HG02798 (cell line): ENCODE results near the gene APBB2.

Source experiments
- ATAC-seq: cut with Tn5 transposase; IDR thresholded peaks from one replicate; pipeline ENCODE4 v1.9.1; 2021; ENCODE audit warnings: mild to moderate bottlenecking; ENCODE audit not compliant: unreplicated experiment, poor library complexity

Gene APBB2

DNA sequence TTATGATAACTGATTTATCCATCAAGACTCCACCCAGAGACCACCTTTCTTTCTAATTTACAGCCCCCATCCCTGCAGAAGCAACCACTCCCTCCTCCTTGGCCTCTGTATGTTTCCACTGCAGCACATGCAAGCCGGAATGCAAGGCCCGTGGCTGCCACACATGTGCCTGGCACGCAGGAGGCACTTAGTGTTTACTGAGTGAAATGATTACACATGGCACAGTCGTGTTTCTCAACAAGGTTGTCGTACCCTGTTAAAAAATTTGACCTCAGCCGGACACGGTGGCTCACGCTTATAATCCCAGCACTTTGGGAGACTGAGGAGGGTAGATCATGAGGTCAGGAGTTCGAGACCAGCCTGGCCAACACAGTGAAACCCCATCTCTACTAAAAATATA is 104.3 kb downstream of the APBB2 start:
- no peak for ATAC-seq

DNA sequence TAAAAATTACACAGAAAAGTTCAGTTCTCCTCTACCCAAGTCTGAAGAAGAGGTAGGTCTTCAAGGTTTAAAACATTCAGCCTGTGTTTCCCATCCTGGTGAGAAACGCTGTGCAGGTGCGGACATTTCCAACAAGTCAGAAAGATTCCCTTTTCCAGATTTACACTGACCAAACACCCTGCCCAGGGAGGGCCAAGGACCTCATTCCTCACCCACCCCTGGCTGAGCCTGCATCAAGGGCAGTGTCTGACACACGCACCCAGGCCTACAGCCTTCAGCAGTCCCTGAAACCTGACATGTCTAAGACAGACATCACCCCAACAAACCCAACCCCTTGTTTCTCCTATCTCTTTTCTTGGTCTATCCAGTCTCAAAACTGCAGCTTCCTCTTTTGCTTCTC is 105.9 kb downstream of the APBB2 start:
- no peak for ATAC-seq

DNA sequence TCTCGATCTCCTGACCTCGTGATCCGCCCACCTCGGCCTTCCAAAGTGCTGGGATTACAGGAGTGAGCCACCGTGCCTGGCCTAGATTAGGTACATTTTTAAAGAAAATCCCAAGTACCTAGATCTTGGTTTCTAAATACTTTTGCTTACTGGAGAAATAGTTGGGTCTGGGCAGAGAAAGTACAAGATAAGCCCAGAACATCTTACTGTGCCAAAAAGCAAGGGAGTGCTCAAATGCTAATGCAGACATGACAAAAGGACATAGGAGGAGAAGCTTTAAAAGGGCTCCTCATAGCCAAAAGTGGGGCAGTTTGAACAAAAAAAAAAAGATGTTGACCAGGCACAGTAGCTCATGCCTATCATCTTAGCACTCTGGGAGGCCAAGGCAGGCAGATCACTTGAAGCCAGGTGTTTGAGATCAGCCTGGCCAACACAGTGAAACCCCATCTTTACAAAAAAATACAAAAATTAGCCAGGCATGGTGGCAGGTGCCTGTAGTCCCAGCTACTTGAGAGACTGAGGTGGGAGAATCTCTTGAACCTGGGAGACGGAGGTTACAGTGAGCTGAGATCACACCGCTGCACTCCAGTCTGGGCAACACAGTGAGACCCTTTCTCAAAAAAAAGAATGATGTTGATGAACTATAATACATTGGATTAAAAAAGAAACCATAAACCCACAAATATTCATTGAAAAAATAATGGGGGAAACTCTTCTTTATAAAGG is 107.5 kb downstream of the APBB2 start:
- ATAC-seq: no peak

DNA sequence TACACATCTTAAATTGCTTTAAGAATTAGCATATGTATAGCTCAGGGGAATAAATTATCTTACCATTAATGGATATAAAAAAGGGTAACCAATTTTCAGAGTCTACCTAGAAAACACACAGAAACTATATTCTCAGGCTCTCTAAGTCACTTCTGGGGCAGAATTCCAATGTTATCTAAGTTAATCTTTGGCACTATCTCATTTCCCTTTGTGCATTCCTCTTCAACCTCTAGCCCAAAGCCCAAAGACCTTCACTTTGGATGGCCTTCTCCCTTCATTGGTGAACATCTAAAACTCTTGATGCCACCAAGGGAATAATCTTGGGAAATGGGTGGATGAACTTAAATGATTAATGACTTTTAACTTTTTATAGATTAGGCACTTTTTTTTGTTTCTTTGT is 108.3 kb downstream of the APBB2 start:
- ATAC-seq: no peak

DNA sequence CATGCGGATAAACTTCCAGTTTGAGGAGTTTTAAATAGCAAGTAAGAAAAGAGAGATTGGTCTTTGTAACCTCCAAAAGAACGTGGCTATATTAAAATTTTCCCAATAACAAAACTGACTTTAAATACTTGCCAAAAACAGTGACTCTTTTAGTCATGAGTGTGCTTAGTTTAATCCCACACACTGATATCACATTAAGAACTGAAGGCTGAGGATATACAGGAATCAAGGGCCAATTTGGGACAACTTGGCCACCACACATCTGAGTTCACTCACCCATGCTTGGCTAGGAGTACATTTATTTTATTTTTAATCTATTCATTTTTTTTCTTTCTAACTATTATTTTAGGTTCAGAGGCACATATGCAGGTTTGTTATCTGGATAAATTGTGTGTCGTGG is 110.2 kb downstream of the APBB2 start:
- ATAC-seq: no peak

DNA sequence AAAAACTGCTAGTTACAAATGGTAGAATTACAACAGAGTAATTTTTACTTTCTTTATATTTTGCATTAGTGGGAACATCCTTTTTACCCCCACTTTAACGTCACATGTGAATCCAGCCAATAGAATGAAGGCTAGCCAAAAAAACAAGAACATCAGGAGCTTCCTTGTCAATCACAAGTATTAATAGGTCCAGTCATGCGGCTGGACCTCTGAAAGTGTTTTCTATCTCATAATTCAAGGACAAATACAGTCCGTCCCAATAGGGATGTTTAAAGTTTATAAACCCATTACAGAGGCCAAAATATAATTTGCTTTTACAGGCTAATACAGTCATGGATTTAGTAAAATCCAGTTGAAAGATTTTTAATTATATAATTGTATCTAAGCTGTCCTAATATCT is 110.7 kb downstream of the APBB2 start:
- no peak for ATAC-seq

DNA sequence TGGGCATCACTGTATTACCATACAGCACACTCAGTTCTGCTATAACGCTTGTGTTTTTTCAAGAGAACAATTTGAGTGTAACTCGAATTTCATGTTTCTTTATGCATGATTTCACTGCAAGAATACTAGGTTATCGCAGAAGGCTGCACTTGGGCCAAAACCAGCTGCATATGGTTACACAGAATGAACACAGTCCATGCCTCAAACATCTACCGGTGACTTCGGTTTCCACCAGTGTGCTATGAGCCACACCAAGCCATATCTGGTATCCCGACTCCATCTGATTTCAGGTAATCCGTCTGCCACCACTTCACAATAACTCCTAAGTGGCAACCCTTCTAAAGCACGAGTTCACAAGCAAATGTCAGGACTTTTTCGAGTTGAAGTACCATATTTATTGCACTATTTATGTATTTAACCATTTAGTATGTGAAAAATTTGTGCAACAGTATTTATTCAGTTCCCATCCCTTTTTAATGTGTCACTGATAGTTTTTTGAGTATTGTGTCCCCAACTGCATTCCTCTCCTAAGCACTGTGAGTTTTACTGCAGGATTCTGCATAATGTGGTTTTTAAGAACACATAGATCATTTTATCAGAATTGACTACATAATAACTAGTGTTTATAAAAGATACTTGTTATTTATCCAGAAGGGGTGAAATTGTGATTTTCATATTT is 111.8 kb downstream of the APBB2 start:
- ATAC-seq: no peak

DNA sequence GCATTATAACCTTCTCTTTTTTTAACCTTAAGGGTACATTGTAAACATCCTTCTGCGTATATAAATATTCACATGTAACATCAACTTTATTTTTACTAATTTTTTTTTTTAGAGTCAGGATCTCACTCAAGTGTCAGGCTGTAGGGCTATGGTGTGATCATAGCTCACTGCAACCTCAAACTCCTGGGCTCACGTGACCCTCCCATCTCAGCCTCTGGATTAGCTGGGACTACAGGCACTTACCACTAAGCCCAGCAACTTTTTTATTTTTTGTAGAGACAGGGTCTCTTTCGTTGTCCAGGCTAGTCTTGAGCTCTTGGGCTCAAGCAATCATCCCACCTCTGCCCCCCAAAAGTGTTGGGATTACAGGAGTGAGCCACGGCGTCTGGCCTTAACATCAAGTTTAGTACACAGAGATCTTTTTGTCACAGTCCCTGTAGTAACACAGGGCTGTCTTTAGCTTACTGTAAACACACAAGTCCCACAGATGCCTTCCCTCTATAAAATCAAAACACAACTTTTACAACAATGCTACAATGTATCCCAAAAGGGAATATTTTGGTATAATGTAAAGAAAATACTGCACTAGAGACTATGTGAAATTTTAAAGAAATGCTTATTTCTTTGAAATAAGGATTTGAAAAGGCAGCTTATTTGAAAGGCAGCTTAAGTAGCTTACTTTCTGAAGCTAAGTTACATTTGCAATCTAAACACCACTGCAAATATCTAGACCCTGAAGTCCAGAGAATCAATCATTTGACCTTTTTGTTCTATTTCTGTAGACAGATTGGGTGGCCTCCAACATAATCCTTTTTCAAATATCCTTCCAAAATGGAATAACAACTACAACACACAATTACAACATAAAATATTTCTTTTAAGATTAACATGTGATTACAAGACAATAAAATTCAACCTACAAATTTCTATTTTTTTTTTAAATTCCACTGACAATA is 116.0 kb downstream of the APBB2 start:
- ATAC-seq: no peak

DNA sequence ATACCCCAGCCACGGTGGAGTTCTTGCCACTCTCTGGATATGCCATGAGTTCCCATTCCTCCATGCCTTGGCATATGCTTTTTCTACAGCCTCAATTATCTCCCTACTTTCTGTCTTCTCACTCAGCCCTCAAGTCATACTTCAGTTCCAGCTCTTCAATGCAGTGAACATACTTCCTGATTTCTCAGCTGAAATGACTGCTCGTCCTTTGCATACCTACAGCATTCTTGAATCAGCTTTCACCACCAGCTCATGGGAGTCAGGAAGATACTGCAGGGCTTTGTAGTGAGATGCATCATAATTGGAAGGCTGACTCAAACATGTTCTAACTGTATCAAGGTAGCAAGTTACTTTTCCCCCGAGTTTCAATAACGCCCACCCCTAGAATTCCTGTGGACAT is 118.4 kb downstream of the APBB2 start:
- ATAC-seq: no peak

DNA sequence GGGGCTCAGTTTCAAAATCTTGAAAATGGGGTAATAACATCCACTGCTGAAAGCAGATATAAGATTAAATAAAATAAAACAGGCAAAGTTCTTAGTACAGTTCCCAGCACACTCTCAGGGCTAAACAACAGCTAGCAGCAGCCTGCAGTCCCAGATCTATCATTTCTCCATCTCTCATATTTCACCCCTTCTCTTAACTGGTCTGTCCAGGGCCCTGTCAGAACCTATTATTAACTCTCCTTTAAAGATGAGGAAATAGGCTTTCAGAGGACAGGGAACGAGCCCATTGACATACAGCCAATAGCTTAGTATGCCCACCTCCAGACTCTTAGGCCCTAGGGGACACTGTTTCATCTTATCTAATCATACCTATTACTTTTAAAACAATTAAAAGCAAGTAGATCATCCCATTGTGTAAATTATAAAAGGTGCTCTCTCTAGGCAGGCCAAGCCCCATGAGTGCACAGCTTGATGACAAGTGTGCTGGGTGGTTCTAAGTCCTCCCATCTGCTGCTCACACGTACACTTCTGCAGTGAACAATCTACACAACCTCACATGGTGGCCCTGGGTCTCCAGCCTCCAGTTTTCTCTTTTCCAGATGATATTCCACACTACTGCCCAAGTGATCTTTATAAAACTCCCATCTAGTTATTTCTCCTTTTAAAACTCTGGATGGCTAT is 119.0 kb downstream of the APBB2 start:
- ATAC-seq: no peak

DNA sequence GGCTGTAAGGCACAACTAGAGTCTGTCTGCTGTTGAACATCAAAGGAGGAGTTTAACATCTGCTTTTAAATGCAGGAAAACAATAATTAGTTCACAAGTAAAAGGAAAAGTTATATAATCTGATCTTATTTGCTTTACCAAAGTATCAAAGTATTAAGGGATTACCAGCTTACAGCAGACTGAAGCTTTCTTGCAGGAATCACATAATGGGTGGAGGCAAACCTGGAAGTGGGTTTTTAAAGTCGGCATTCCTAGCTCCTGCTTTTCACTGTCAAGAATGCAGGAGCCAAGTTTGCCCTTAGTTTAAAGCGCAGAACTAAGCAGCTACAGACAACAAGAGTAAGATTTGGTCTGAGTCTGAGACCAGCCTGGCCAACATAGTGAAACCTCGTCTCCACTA is 122.2 kb downstream of the APBB2 start:
- no peak for ATAC-seq

DNA sequence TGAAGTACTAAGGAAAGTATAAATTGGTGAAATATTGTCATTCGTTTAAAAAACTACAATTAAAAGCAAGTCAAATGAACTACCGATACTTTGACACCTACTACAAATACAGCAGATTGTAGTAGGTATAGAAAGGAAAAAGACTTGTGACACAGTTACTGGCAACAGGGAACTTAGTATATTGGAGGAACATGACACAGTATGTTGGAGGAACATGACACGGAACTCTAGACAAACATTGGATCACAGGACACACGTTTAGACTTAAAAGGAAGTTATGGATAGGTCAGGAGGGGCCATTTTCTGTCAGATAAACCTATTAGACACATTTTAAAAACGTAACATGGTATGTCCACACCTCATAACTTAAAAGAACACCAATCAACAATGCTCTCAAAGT is 132.5 kb downstream of the APBB2 start:
- no peak for ATAC-seq

DNA sequence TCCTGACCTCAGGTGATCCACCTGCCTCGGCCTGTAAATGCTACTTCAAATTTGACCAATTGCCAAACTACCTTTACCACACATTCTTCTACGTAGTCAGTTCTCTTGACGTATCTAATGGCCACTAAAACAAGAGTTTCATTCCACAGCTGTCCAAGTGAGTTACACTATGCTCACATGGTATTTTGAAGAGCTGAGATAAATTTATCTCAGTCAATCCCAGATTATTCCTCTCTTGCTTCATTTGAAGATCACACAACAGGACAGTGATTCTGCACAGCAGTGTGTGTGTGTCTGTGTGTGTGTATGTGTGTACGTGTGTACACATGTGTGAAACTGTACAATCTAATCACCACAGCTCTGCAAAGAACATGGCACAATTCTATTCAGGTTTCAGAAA is 133.4 kb downstream of the APBB2 start:
- ATAC-seq: no peak

DNA sequence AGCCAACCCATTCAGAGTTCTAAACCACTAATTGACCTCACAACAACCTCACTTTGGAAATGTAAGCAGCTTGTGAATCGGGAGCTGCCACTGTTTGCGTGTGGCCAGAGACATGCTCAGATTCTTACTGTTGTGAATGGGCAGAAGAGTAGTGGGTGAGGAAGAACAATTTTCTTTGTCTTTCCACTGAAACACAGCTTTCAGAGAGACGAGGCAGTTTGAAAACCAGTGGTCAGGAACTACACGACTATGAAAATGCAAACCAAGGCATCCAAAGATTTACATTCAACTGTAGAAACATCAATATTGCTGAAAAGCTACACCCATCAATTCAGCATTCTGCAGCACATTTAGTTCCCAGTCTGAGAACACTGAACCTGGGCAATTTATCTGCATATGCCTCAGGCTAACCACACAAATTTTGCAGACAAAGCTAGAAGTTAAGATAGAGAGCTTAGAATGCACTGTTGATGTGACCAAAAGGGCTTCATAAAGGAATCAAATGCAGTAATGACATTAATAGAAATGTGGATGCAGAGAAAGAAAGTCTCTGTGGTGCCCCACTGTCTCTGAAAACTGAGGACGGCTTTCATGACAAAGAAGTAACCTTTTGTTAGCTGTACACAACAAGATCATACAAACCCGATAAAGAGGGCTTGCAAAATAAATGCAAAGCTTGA is 134.3 kb downstream of the APBB2 start:
- ATAC-seq: no peak

DNA sequence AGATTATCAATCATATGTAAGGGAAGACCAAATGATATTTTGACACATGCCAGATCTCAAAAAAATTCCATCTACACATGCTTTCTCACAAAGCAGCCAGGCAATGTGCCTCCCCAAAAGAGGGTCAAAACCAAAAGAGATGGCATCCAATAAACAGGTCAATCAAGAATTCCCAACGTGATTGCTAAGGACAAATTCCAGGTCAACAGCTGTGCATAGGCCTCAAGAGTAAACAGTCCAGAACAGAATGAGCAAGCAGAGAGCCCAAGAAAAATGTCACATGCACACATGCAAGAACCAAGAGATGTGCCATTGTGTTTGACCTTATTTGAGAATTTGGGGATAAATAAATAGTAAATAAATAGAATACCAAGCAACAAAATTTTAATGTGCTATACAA is 136.7 kb downstream of the APBB2 start:
- no peak for ATAC-seq

DNA sequence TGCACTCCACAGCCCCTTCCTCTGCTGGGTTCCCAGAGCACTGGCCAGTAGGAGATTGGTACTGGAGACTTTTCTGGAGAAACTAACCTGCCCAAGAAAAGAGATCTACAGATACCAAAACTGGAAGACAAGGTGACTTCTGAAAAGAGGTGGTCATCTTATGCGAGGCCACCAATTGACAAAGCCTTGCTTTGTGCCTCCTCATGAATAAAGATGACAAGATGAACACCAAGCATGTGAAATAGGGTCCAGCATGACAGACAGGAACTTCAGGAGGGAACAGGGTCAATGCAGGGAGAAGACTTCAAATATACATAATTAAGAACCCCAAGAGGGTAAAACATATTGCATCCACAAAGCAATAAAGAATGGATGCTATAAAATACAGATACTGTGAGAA is 137.9 kb downstream of the APBB2 start:
- no peak for ATAC-seq

DNA sequence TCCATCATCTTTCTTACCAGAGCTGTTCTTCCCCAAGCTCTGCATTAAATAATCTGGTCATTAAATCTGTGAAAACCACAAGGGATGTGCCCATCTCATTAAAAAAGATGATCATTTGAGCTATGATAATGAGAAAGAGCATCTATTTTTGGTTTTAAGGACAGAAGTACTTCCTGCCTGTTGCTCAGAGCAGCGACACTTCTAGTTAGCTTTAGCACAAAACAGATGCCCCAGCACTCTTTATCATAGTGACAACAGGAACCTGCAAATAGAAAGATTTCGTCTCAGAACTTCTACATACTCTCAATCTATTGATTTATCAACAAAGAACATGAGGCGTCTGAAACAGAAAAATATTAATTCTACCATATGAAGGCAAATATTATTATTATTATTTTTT is 140.1 kb downstream of the APBB2 start:
- ATAC-seq: no peak

DNA sequence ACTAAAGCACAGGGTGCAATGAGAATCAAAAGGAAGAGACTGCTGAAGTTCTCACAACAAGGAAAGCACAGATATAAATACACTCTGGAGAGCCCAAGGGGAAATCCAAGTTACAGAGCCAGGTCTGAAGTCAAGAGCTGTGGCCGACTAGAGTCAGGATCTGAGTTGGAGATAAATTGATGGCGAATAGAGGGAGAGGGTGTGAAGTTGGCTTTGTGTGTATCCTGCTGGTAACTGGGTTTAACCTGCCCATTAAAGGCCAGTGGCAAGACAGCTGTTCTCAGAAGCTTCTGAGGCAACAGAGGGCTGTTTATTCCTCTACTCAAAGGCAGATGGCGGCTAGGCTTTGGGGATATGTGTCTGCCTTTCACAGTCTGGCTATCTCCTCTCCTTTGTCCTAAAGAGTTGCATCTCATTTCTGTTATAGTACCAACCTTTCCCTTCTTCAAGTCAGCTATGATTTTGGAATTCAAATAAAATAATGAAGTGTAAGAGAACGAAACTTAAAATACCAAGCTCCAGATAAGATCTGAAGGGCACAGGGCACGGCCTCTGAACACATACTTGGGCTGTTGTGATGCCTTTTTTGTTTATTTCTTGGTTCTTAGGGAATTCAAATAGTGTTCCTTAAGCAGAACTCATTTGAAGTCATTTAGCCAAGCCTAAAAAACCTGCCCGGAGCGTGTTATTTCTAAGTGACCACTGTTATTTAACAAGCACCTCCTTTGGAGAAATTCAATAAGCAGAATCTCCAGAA is 142.1 kb downstream of the APBB2 start:
- ATAC-seq: peak; percentile 59

DNA sequence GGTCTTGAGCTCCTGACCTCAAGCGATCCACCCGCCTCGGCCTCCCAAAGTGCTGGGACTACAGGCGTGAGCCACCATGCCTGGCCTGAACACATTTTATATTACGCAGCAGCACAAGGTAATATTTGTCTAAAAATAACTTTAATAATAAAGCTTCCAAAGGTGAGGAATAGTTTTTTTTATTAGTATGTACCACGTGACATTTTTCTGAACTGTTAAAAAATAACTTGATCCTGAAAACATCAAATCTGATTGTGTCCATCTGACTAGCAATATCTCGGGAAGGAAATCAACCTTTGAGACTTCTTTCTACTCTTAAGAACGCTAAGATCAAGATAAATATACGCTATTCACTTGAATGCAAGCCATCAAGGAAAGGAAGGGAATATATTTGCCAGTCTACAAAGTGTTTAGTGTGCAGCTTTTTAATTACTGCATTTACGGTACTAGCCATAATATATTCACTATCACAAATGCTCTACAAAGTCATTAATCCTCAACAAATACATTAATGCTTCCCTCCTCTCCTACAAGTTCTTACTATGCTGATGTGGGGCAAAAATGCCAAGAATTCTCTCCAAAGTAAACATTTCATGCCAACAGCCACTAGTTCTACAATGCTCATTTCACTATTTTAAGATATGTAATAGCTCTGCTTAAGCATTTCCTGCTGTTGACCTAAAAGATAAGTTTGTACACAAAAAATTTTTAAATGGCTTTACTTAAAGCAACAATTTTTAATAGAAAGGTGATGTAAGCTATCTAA is 143.6 kb downstream of the APBB2 start:
- no peak for ATAC-seq
